HG03571 (cell line): ENCODE results near the gene KRT78.

Experiments used
- ATAC-seq: cut with Tn5 transposase; IDR thresholded peaks from one replicate; pipeline ENCODE4 v1.9.1; 2021; ENCODE audit not compliant: unreplicated experiment

Gene KRT78

GRCh38 chr12:52839436-52840105 lies 9.2 kb downstream of the KRT78 start:
- no peak for ATAC-seq

GRCh38 chr12:52838609-52839435 lies 10.0 kb downstream of the KRT78 start:
- ATAC-seq, result no peak

DNA sequence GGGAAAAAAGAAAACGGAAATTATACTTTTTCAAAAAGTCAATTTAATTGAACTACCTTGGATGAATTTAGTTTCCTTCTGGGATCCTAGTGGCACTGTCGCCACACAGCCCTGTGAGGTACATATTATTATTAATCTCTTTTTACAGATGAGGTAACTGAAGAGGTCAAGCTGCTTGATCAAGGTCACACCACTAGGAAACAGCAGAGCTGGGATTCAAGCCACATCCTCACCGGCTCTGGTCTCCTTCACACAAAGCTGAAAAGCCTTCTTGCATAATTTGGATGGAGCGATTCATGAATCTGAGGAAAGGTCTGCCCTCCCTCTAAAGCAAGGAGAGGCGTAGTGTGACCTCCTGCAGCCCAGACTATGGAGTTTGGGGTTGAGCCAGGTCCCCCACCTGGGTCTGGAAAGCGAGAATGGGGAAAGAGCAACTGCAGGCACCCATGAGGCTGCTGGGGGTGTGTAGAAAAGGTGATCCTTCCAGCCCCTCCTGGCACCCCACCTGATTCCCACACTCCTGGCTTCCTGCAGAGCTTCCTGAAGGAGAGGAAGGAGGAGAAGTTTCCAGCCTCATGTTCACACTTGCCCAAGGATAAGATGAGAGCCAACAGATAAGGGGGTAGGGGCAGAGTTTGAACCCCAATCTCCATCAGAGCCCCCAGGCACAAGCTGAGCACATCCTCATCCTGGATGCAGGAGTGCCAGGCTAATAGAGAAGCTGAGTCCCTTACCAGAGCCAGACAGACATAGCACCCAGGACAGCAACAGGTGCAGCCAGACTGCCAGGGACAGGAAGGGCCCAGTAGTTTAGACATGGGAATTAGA lies 10.8 kb downstream of the KRT78 start:
- no peak for ATAC-seq

DNA sequence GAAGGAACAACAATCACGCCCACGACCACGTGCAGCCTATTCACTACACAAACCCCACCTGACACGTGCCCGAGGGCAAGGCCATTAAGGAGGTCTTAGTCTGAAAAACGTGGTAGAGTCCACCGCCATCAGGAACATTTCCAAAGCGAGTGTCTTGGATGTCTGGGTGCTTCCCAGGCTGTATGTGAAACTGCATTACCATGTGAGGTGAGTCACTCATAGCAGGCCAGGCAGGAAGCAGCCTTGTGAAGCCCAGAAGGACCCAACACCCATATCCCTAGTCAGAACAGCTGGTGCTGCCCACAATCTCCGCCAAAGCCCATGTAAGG lies 11.4 kb downstream of the KRT78 start:
- ATAC-seq, result no peak

- no peak for ATAC-seq
Measured at GRCh38 chr12:52836491-52837412, 12.0 kb downstream of the KRT78 start.

DNA sequence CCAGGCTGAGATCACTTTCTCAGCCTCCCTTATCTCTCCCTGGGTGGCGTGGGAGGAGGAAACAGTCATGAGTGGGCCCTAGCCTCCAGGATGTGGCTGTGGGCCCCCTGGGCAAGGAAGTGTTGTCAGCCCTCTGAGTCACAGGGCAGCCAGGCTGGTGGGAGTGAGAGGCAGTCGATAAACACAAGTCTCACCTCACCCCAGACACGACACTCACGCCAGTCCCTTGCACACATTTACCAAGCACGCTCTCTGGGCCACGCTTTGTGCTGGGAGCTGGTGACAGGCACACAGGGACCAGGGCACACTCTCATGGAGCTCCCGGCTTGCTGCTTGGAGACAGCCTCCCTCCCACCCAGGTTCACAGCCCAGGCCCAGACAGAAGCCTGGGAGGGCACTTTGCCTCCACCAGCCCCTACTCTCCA lies 12.7 kb downstream of the KRT78 start:
- ATAC-seq, result no peak

DNA sequence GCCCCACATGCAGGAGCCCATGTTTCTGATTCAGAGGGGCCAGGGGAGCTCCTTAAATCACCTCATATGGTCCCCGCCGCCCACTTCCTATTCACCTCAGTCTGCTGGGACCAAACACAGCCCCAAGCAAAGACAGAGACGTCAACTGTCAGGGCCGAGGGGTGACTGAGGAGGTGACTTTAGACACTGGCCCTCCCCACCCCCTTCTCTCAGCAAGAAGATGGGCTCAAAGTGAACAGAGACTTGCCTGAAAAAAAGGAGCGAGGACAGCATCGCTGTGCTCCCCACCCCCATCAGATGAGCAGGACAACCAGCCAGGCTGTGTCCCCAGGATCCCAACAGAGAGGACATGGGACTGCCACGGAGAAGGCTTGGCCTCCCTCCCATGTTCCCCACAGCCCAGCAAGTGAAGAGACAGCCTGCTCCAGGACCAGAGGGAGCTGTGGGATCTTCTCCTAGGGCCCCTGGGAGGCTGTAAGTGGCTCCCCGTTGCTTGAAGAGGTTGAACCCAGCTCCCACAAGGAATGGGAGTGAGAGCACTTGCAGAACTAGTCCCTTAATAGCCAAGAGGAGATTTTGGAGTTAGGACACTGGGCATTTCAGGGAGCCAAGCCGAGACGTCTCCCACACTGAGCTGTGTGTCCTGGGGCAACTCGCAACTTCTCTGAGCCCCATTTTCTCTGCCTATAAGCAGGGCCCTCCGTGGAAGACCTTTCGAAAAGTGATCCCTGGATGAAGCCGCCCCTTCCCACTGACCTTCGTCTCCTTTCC lies 13.3 kb downstream of the KRT78 start:
- no peak for ATAC-seq

GRCh38 chr12:52834727-52835001 lies 14.1 kb downstream of the KRT78 start:
- no peak for ATAC-seq

- no peak for ATAC-seq
Measured at GRCh38 chr12:52833922-52834726, 14.7 kb downstream of the KRT78 start, which contains the start of gene KRT79. Gene KRT79 (minus strand): TSS chr12:52834311. CDS start chr12:52834260, 51 bp downstream.

- no peak for ATAC-seq
Measured at GRCh38 chr12:52832985-52833905, 15.5 kb downstream of the KRT78 start.

DNA sequence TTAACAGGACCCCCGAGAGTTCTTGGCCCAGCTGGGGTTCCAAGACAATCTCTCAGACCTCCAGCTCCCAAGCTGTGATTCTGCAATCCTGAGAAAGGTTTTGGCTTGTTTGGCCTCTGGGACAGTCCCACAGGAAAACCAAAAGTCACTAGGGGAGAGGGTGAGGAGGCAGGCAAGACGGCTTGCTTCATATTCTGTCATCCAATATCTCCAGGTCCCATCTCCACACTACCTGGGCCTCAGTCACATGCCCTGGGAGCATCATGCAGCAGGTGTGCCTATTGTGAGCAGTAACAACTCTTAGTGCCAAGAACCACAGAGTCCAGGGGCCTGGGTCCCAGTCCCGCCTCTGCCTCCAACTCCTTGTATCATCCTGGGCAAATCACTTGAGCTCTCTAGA lies 16.3 kb downstream of the KRT78 start:
- no peak for ATAC-seq

DNA sequence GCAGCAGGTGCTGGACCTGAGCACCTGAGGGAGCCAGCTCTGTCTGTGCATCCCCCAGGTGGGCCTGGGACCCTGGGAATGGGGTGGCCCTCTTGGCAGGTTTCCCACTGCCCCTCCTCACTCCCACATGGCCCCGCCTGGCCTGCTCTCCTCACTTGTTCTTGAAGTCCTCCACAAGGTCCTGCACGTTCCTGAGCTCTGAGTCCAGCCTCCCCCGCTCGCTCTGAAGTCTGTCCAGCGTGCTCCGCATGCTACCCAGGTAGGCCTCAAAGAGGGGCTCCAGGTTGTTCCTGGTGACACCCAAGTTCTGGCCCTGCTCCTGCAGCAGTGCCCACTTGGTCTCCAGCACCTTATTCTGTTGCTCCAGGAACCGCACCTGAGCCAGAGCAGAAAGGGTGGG lies 17.5 kb downstream of the KRT78 start:
- no peak for ATAC-seq

GRCh38 chr12:52829986-52830770 lies 18.6 kb downstream of the KRT78 start:
- ATAC-seq, result no peak

GRCh38 chr12:52828591-52829021 lies 20.2 kb downstream of the KRT78 start:
- no peak for ATAC-seq

- no peak for ATAC-seq
Measured at GRCh38 chr12:52828156-52828555, 20.6 kb downstream of the KRT78 start.

GRCh38 chr12:52827499-52828090 lies 21.2 kb downstream of the KRT78 start:
- no peak for ATAC-seq
